Lung (tissue), 12 donors: ENCODE measurements around the gene LRIT1. TPM values are rescaled to one million over a fixed set of nuclear protein-coding genes. Genes with fewer than 3 reads are reported as not detected.
A peak's percentile ranks its signal among the peaks of the same experiment; 100 is the strongest.

Experiments used
- ATAC-seq: fragments of 200-7000 bp; cut with Tn5 transposase; one replicate; pipeline ENCODE4 v1.9.1; 2020; ENCODE audit warnings: moderate number of reproducible peaks; ENCODE audit not compliant: insufficient read depth, low FRiP score
- DNase-seq, 3 donors: peaks; one replicate each; pipeline ENCODE4 v3.0.0-alpha.2; 2013 to 2017
- H3K27ac ChIP-seq, 2 donors: one replicate each; pipeline ENCODE4 v1.5.1; 2013; ENCODE audit warnings: mild to moderate bottlenecking in 2 of 2, moderate library complexity in 2 of 2, control low read depth in 1 of 2, inconsistent platforms in 1 of 2, low read depth in 1 of 2, low read length in 1 of 2
- H3K27me3 ChIP-seq, 3 donors: one replicate each; pipeline ENCODE4 v1.5.1; 2013; ENCODE audit warnings: low read length in 2 of 3; ENCODE audit not compliant: control insufficient read depth in 3 of 3, insufficient read depth in 3 of 3
- H3K36me3 ChIP-seq, 4 donors: one replicate each; pipeline ENCODE4 v1.5.1; 2013; ENCODE audit warnings: low read length in 4 of 4, mild to moderate bottlenecking in 1 of 4, moderate library complexity in 1 of 4; ENCODE audit not compliant: control insufficient read depth in 4 of 4, insufficient read depth in 4 of 4
- H3K4me1 ChIP-seq, 5 donors: one replicate each; pipeline ENCODE4 v1.5.1; 2013; ENCODE audit warnings: low read length in 5 of 5, mild to moderate bottlenecking in 2 of 5, moderate library complexity in 1 of 5; ENCODE audit not compliant: control insufficient read depth in 5 of 5, insufficient read depth in 5 of 5
- H3K4me3 ChIP-seq: one replicate; pipeline ENCODE4 v1.5.1; 2013; ENCODE audit warnings: mild to moderate bottlenecking, control low read depth, moderate library complexity
- H3K9ac ChIP-seq, 2 donors: one replicate each; pipeline ENCODE4 v1.5.1; 2013; ENCODE audit warnings: low read length in 2 of 2, control low read depth in 1 of 2; ENCODE audit not compliant: insufficient read depth in 1 of 2
- H3K9me3 ChIP-seq, 4 donors: one replicate each; pipeline ENCODE4 v1.5.1; 2013; ENCODE audit warnings: low read length in 3 of 4, mild to moderate bottlenecking in 1 of 4, moderate library complexity in 1 of 4; ENCODE audit not compliant: control insufficient read depth in 4 of 4, insufficient read depth in 3 of 4
- WGBS, 2 donors: extraction: QIAGEN DNeasy Blood & Tissue Kit; methylation state at CpG; one replicate each; pipeline ENCODE4 v1.1.7; 2013; 5-methylcytosine and 5-hydroxymethylcytosine counted together
- polyA plus RNA-seq, 2 donors: library from polyadenylated mRNA; stranded (reverse); fragments of 200-250 nt; gene quantifications; one replicate each; pipeline ENCODE4 v1.2.1, GENCODE V29; 2013
- total RNA-seq, 2 donors: library from RNA; depleted of rRNA in 1 of 2; stranded (reverse); fragments of >200 nt in 1 of 2; gene quantifications; one replicate each; pipeline ENCODE4 v1.2.1, GENCODE V29; 2014 to 2021
- TF ChIP-seq, protein P1 (sequence below): IDR thresholded peaks from 2 replicates; pipeline ENCODE4 v1.5.1; 2012; ENCODE audit warnings: mild to moderate bottlenecking; ENCODE audit errors: control extremely low read depth, extremely low read depth
- donor health status: control.
- donor health status: control.
- donor health status: Bipolar disorder and iron deficiency.
- donor health status: healthy.
- donor health status: DM: yes; HTN: yes; CAD: no.

The LRIT1 gene
- total and polyA plus RNA-seq, 4 donors, result not detected

- H3K9ac ChIP-seq, result no peak overlapping the region
- ATAC-seq, result no peak
- H3K9me3 ChIP-seq, result no peaks in the 10 kb centered on the region
- 78 to 88% methylated on average over 2 of the region's 2 CpGs for WGBS, 2 donors
- H3K4me3 ChIP-seq, result no peak overlapping the region
- H3K27me3 ChIP-seq, result peaks cover 0 to 2% (median 0%) of the 10 kb centered on the region in 3 donors
- TF ChIP-seq, protein P1, sequence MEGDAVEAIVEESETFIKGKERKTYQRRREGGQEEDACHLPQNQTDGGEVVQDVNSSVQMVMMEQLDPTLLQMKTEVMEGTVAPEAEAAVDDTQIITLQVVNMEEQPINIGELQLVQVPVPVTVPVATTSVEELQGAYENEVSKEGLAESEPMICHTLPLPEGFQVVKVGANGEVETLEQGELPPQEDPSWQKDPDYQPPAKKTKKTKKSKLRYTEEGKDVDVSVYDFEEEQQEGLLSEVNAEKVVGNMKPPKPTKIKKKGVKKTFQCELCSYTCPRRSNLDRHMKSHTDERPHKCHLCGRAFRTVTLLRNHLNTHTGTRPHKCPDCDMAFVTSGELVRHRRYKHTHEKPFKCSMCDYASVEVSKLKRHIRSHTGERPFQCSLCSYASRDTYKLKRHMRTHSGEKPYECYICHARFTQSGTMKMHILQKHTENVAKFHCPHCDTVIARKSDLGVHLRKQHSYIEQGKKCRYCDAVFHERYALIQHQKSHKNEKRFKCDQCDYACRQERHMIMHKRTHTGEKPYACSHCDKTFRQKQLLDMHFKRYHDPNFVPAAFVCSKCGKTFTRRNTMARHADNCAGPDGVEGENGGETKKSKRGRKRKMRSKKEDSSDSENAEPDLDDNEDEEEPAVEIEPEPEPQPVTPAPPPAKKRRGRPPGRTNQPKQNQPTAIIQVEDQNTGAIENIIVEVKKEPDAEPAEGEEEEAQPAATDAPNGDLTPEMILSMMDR, result no peak
- peaks cover 0 to 2% (median 0%) of the 10 kb centered on the region in 5 donors for H3K4me1 ChIP-seq
- H3K27ac ChIP-seq, result no peak overlapping the region
- no peaks in the 10 kb centered on the region for H3K36me3 ChIP-seq
- no peak for DNase-seq
Measured at GRCh38 chr10:84269773-84270172, 28.4 kb upstream of the LRIT1 start.

GRCh38 chr10:84269162-84269561 is 27.8 kb upstream of the LRIT1 start:
- H3K27ac ChIP-seq, result no peak overlapping the region
- H3K9me3 ChIP-seq, result no peaks in the 10 kb centered on the region
- TF ChIP-seq, protein P1, result no peak
- no peak overlapping the region for H3K9ac ChIP-seq
- H3K27me3 ChIP-seq, result peaks cover 0 to 2% (median 0%) of the 10 kb centered on the region in 3 donors
- H3K4me3 ChIP-seq, result no peak overlapping the region
- H3K36me3 ChIP-seq, result no peaks in the 10 kb centered on the region
- peaks cover 0 to 2% (median 0%) of the 10 kb centered on the region in 5 donors for H3K4me1 ChIP-seq
- 76 to 90% methylated on average over 1 of the region's 1 CpG for WGBS, 2 donors
- DNase-seq (no peak), ATAC-seq (no peak)

DNA sequence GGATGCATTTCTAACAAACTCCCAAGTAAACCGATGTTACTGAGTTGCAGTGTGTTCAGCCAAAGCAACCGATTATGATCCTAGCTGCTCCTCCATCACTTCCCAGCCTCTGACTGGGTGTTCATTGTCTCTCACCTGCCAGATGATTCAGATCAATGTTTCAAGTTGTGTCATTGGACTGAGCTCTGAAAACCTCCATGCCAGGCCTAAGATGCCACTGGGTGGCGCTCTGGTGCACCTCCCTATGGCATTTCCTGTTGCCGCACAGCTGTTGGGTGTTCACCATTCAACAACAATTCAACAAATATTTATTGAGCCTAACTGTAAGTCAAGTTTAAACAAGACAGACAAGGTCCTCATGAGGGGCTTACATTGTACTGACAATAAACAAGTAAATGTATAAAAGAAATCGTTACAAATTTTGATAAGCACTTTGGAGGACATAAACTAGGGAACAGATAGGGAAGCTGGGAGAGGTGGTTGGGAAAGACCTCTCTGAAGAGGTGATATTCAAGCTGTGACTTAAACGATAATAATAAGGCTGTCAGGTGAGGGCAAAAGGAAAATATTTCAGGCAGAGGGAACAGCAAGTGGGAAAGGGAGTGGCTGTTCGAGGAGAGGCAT is 26.3 kb upstream of the LRIT1 start:
- TF ChIP-seq, protein P1, result peak; percentile 47
- H3K4me1 ChIP-seq, result peaks cover 0 to 2% (median 0%) of the 10 kb centered on the region in 5 donors
- peak in 2 of 3 donors; percentile 32 to 37 for DNase-seq
- H3K4me3 ChIP-seq, result no peak overlapping the region
- H3K27ac ChIP-seq, result no peak overlapping the region
- 42 to 48% methylated on average over 7 of the region's 7 CpGs for WGBS, 2 donors
- H3K36me3 ChIP-seq, result no peaks in the 10 kb centered on the region
- ATAC-seq, result no peak
- H3K9ac ChIP-seq, result no peak overlapping the region
- no peaks in the 10 kb centered on the region for H3K9me3 ChIP-seq
- peaks cover 0 to 2% (median 0%) of the 10 kb centered on the region in 3 donors for H3K27me3 ChIP-seq

GRCh38 chr10:84265418-84265817 is 24.1 kb upstream of the LRIT1 start:
- TF ChIP-seq, protein P1, result no peak
- Histone ChIP-seq H3K9me3 (no peaks in the 10 kb centered on the region), H3K27me3 (no peaks in the 10 kb centered on the region), H3K9ac (no peak overlapping the region), H3K36me3 (no peaks in the 10 kb centered on the region), H3K4me3 (no peak overlapping the region), H3K4me1 (peaks cover 0 to 2% (median 0%) of the 10 kb centered on the region in 5 donors), H3K27ac (no peak overlapping the region)
- ATAC-seq, result no peak
- WGBS, 2 donors, result 80 to 95% methylated on average over 4 of the region's 4 CpGs
- DNase-seq, result no peak
